NCI-H2029 (cell line): Measurements from ENCODE around the gene RGS19.
A peak's percentile ranks its signal among the peaks of the same experiment; 100 is the strongest.

Source experiments
- DNase-seq: peaks from one replicate; lab custom pipeline; 2025; lab: John Stamatoyannopoulos, UW

The RGS19 gene

GRCh38 chr20:64063389-64064144, 15.8 kb downstream of the RGS19 start:
- DNase-seq = no peak

GRCh38 chr20:64062596-64063388, 16.5 kb downstream of the RGS19 start, which contains the start of gene TCEA2:
TSS of gene TCEA2 (plus strand) at chr20:64063198. CDS start at chr20:64063313, 115 bp downstream.
- DNase-seq = peak; percentile 78

GRCh38 chr20:64062276-64062595, 17.1 kb downstream of the RGS19 start:
- DNase-seq = no peak

- no peak for DNase-seq
Observed at GRCh38 chr20:64058536-64058935, 20.8 kb downstream of the RGS19 start.

GRCh38 chr20:64057628-64058498, 21.5 kb downstream of the RGS19 start:
- DNase-seq = peak; percentile 34

GRCh38 chr20:64056889-64057627, 22.3 kb downstream of the RGS19 start:
- DNase-seq = no peak

- DNase-seq = no peak
Observed at GRCh38 chr20:64056639-64056888, 22.8 kb downstream of the RGS19 start.

GRCh38 chr20:64055893-64056638, 23.3 kb downstream of the RGS19 start:
- DNase-seq = no peak

- no peak for DNase-seq
Observed at GRCh38 chr20:64055396-64055892, 23.9 kb downstream of the RGS19 start.

- DNase-seq = no peak
Observed at GRCh38 chr20:64053841-64054661, 25.3 kb downstream of the RGS19 start.

- DNase-seq = no peak
Observed at GRCh38 chr20:64052987-64053840, 26.1 kb downstream of the RGS19 start.

GRCh38 chr20:64052326-64052722, 27.0 kb downstream of the RGS19 start:
- DNase-seq = no peak

GRCh38 chr20:64051561-64052325, 27.6 kb downstream of the RGS19 start:
- DNase-seq = no peak

GRCh38 chr20:64051033-64051452, 28.3 kb downstream of the RGS19 start:
- DNase-seq = no peak

- DNase-seq = no peak
Observed at GRCh38 chr20:64050261-64051032, 28.9 kb downstream of the RGS19 start.

- no peak for DNase-seq
Observed at GRCh38 chr20:64049878-64050260, 29.4 kb downstream of the RGS19 start.

- no peak for DNase-seq
Observed at GRCh38 chr20:64049060-64049877, 30.0 kb downstream of the RGS19 start, which contains the start of gene SOX18. TSS of gene SOX18 (minus strand) at chr20:64049639. CDS start at chr20:64049516, 123 bp downstream.
